Testis (tissue), 2 donors: ENCODE measurements around the gene TMEM183A.

Experiments
- POLR2A ChIP-seq: fragments of 450-650 bp; IDR thresholded peaks from one replicate; pipeline ENCODE4 v1.6.1; 2017; ENCODE audit warnings: antibody characterized with exemption, mild to moderate bottlenecking, moderate library complexity
- TF ChIP-seq, protein P1 (sequence below), 3 experiments: fragments of 450-650 bp in 2 of 3; fragments of 200-600 bp in 1 of 3; sonication (generic) in 1 of 3; IDR thresholded peaks; one replicate each; pipeline ENCODE4 v1.5.1; 2016 to 2019; ENCODE audit warnings: antibody characterized with exemption in 3 of 3, mild to moderate bottlenecking in 2 of 3, moderate library complexity in 1 of 3

GRCh38 chr1:203066965-203067364 is 59.8 kb downstream of the TMEM183A start:
- TF ChIP-seq, protein P1, sequence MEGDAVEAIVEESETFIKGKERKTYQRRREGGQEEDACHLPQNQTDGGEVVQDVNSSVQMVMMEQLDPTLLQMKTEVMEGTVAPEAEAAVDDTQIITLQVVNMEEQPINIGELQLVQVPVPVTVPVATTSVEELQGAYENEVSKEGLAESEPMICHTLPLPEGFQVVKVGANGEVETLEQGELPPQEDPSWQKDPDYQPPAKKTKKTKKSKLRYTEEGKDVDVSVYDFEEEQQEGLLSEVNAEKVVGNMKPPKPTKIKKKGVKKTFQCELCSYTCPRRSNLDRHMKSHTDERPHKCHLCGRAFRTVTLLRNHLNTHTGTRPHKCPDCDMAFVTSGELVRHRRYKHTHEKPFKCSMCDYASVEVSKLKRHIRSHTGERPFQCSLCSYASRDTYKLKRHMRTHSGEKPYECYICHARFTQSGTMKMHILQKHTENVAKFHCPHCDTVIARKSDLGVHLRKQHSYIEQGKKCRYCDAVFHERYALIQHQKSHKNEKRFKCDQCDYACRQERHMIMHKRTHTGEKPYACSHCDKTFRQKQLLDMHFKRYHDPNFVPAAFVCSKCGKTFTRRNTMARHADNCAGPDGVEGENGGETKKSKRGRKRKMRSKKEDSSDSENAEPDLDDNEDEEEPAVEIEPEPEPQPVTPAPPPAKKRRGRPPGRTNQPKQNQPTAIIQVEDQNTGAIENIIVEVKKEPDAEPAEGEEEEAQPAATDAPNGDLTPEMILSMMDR (IDR thresholded peaks at IDR 0.05) = no peak
- no peak for TF ChIP-seq POLR2A
